Gastroesophageal sphincter (tissue), 3 donors: ENCODE measurements around the gene UQCC2.

Experiments
- EP300 ChIP-seq: sonication (generic); formaldehyde crosslinking; IDR thresholded peaks from one replicate; pipeline ENCODE4 v1.6.1; 2017; ENCODE audit warnings: antibody characterized with exemption, mild to moderate bottlenecking
- POLR2A ChIP-seq, 2 donors: fragments of 450-650 bp; IDR thresholded peaks; one replicate each; pipeline ENCODE4 v1.6.1; 2017; ENCODE audit warnings: antibody characterized with exemption in 2 of 2, mild to moderate bottlenecking in 2 of 2, moderate library complexity in 1 of 2
- POLR2AphosphoS5 ChIP-seq: sonication (generic); formaldehyde crosslinking; IDR thresholded peaks from one replicate; pipeline ENCODE4 v1.6.1; 2017; ENCODE audit warnings: antibody characterized with exemption
- TF ChIP-seq, protein P1 (sequence below), 4 experiments: fragments of 200-600 bp in 2 of 4; fragments of 450-650 bp in 2 of 4; sonication (generic) in 1 of 4; IDR thresholded peaks; one replicate each; pipeline ENCODE4 v1.5.1; 2017 to 2019; ENCODE audit warnings: antibody characterized with exemption in 4 of 4, mild to moderate bottlenecking in 2 of 4, moderate library complexity in 2 of 4

- TF ChIP-seq, protein P1, sequence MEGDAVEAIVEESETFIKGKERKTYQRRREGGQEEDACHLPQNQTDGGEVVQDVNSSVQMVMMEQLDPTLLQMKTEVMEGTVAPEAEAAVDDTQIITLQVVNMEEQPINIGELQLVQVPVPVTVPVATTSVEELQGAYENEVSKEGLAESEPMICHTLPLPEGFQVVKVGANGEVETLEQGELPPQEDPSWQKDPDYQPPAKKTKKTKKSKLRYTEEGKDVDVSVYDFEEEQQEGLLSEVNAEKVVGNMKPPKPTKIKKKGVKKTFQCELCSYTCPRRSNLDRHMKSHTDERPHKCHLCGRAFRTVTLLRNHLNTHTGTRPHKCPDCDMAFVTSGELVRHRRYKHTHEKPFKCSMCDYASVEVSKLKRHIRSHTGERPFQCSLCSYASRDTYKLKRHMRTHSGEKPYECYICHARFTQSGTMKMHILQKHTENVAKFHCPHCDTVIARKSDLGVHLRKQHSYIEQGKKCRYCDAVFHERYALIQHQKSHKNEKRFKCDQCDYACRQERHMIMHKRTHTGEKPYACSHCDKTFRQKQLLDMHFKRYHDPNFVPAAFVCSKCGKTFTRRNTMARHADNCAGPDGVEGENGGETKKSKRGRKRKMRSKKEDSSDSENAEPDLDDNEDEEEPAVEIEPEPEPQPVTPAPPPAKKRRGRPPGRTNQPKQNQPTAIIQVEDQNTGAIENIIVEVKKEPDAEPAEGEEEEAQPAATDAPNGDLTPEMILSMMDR (IDR thresholded peaks at IDR 0.05), result no peak
- no peak for TF ChIP-seq POLR2A (IDR thresholded peaks at IDR 0.05)
- TF ChIP-seq EP300, result no peak
- no peak for TF ChIP-seq POLR2AphosphoS5
Observed at GRCh38 chr6:33698494-33698893, 13.0 kb downstream of the UQCC2 start.
